Fibroblast of skin of abdomen (primary cell): ENCODE results near the gene ZMYND15. TPM values are rescaled to one million over a fixed set of nuclear protein-coding genes. Genes with fewer than 3 reads are reported as not detected.
"Not testable (repeated sequence)": the region's sequence is repeated elsewhere in the genome, so short reads cannot be mapped to it uniquely, and the experiment has no call there.

ENCODE experiments used
- DNase-seq: peaks from one replicate; pipeline ENCODE4 v3.0.0-alpha.2; 2013
- polyA plus RNA-seq, 2 experiments: library from polyadenylated mRNA; unstranded; fragments of 120-200 nt; gene quantifications; one replicate each; pipeline ENCODE4 v1.2.1, GENCODE V29; 2013; ENCODE audit not compliant: insufficient read length in 2 of 2

Gene ZMYND15
- polyA plus RNA-seq (2013, experiment 1 of 2; ENCODE audit: insufficient read length), result 0.05 TPM
- polyA plus RNA-seq (2013, experiment 2 of 2; ENCODE audit: insufficient read length), result not detected

DNA sequence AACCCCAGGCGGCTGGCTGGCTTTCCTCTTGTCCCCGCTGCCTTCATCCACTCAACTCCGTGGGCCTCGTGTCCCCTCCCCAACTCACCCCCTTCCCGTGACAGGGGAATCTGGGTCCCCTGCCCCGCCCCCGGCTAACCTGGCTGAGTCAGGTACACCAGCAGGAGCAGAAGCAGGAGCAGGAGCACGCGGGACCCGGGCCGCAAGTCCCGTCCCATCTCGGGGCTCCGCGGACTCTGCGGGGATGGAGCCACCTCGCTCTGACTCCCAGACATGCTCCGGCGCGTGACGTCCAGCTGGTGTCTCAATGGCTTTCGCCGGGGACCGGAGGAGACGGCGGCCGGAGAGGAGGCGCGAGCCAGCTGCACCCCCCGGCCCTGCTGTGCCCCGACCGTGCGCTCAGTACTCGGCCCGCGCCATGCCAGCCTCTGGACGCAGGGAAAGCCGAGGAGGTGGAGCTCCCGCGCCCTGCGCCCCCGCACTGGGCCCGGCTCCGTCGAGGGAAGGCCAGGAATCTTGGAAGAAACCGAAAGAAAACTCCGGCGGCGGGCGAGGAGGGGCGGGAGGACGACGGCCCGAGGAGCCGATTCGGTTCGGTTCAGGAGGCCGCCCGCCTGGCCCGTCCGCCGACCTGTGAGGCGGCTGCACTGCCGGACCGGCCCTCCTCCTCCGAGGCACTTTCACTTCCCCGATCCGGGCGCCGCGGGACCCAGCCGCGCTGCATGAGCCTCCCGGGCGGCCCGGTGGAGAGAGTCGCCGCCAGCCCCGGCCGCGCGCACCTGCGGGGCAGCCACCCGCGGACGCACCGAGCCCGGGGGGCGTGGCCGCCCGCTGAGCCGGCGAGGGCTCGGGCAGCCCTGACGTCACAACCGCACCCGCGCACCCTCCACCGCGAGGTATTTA, at the start of gene ZMYND15, which contains the start of gene CXCL16:
Gene ZMYND15 (plus strand): TSS at position 712 of the 903 bp plus-strand sequence. CDS start 716 bp downstream, outside the sequence.
Gene CXCL16 (minus strand): TSS at position 807 of the 903 bp plus-strand sequence. CDS start 589 bp downstream, at position 218.
- DNase-seq, result peak; percentile 8

- DNase-seq, result not testable (repeated sequence)
Observed at GRCh38 chr17:4689872-4690271, 49.8 kb upstream of the ZMYND15 start.

GRCh38 chr17:4690745-4691144, 48.9 kb upstream of the ZMYND15 start:
- no peak for DNase-seq

DNA sequence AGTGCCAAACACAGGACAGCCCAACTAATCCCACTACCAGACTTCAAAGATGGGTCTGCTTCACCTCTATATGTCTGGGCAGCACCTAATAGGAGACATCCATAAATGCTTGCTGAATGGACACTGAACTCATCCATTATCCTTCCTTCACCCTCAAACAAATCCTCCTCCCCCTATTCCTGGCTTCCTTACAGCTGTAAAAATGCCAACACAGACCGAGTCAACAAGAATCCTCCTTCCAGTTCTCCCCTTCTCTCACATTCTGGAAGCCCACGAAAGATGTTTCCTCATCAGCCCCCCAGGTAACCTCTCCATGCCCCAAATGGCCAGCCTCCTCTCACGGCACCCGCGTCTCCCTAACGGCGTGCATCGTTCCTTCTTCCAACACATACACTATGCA, 47.9 kb upstream of the ZMYND15 start:
- peak; percentile 20 for DNase-seq

DNA sequence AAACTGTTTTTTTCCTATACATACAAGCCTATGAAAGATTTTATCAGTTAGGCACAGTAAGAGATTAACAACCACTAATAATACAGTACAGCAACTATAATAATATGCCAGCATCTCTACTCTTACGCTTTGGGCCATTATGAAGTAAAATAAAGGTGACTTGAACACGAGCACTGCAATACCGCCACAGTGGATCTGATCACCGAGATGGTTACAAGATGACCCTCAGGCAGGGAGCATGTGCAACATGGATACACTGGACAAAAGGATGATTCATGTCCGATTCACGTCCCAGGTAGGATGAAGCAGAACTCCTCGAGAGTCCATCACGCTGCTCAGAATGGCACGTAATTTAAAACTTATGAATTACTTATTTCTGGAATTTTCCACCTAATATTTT, 46.2 kb upstream of the ZMYND15 start:
- DNase-seq, result no peak

DNA sequence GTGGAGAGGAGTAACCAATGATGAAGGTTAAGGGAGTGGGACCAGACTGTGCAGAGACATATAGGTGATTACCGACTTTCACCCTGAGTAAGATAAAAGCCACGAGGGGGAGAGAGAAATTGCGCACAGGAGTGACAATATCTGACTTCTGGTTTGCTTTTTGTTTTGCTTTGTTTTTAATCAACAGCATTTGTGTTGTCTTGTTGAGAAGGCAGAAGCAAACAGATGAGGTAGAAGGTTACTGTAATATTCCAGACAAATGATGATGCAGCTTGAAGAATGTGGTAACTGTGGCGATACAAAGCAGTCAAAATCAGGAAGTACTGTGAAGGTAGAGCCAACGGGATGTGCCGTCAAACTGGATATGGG, 43.2 kb upstream of the ZMYND15 start:
- DNase-seq, result no peak

- not testable (repeated sequence) for DNase-seq
Observed at GRCh38 chr17:4699401-4700056, 40.1 kb upstream of the ZMYND15 start.

DNA sequence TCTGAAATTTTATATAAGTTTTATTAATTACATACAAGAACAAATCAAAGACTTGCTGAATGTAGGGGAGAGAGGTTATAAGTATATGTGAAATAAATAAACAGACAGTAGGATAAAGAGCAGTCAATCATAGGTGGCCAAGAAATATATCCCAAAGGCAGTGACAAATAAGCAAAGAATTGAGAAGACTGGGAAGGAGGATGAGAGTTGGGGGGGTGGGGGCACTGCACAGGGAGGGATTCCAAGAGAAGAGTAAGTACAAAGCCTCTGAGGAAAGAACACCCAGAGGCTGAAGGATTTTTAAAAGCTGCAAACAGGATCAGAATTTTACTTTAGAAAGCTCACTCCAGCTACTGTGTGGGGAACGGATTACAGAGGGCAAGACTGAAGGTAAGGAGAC, 38.5 kb upstream of the ZMYND15 start:
- DNase-seq, result no peak

- no peak for DNase-seq
Observed at GRCh38 chr17:4703330-4703691, 36.3 kb upstream of the ZMYND15 start.

- not testable (repeated sequence) for DNase-seq
Observed at GRCh38 chr17:4704574-4704907, 35.1 kb upstream of the ZMYND15 start.

DNA sequence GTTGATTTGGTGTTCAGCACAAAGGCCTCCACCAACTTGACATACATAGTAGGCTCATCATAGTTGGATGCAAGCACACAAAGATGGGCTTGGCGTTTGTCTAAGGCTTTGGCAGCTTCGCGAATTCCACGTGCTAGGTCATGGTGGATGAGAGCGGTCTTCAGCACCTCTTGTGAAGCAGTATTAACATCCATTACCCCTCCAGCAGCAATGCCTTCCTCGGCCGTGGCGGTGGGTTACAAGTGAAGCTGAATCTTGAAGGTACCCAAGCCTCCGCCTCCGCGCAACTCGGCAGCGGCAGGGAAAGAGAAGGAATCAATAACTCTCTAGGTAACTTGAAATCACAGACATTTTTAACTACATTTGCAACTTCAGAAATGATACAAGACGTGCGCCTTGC, 34.6 kb upstream of the ZMYND15 start:
- no peak for DNase-seq

DNA sequence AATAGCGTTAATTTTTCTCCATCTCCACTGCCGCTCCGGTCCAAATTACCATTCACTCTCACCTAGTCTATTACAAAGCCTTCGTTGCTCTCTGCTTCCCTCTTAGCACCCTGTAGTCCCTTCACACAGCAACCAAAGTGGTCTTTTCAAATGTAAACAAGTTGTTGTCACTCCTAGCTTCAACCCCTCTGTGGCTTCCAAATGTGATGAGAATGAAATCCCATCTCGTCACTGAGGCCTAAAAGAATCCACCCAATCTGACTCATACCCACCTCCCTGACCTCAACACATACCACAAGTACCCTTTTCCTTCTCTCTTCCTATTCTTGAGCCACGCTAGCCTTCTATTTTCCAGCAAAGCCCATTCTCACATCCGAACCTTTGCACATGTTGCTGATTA, 33.5 kb upstream of the ZMYND15 start:
- DNase-seq, result peak; percentile 18

DNA sequence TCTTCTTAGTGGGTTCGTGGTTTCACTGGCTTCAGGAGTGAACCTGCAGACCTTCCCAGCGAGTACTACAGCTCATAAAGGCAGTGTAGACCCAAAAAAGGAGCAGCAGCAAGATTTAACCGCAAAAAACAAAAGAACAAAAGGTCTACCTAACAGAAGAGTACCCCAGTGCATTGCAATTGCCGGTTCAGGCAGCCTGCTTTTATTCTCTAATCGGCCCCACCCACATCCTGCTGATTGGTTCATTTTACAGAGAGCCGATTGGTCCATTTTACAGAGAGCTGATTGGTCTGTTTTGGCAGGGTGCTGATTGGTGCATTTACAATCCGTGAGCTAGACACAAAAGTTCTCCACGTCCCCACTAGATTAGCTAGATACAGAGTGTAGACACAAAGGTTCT, 31.2 kb upstream of the ZMYND15 start:
- DNase-seq, result no peak

- DNase-seq, result peak; percentile 99
Observed at GRCh38 chr17:4709794-4710692, 29.6 kb upstream of the ZMYND15 start, which contains the start of gene ARRB2. ARRB2 (plus strand) TSS chr17:4710632; CDS start chr17:4710722, 90 bp downstream.

DNA sequence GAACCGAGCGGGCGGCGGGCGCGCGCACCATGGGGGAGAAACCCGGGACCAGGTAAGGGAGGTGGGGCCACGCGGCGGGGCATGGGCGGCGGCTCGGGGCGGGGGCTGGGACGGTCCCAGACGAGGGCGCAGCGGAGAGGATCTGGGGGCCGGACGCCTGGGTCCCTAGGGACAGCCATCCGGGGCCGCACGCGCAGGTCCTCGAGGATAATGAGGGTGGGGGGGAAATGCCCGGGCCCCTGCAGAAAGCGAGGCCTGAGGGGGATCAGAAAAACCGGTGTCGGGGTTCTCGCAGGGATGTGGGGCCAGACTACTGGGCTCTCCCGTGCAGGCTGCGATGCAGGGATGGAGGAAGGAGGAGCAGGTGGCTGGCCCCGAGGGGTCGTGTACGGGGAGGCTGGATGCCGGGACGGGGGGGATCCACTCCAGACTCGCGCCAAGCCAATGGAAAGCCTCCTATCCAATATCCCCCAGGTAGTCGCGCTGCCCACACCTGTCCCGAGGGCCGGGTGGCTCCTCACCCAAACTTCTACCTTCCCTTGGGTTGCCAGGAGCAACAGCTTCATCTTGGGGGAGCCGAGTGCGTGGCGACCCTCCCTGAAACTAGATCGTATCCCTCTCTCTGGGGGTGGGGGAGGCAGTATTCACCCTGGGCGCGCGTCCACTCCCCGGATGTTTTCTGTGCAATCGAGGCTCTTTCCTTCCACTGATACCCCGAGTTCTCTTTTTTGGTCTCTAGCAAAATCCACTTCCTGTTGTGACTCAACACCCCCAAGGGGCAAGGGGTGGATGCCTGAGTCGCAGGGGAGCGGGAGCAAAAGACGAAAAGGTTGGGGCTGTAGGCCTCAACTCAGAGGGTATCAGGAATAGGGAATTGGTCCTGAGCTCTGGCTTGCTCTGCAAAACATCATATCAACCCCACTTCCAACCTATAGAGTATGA, 28.7 kb upstream of the ZMYND15 start:
- no peak for DNase-seq

- no peak for DNase-seq
Observed at GRCh38 chr17:4711661-4712181, 27.9 kb upstream of the ZMYND15 start.

- no peak for DNase-seq
Observed at GRCh38 chr17:4712526-4712925, 27.1 kb upstream of the ZMYND15 start.

- DNase-seq, result not testable (repeated sequence)
Observed at GRCh38 chr17:4714340-4715062, 25.1 kb upstream of the ZMYND15 start.

GRCh38 chr17:4715063-4715744, 24.4 kb upstream of the ZMYND15 start:
- DNase-seq, result no peak

GRCh38 chr17:4716081-4716480, 23.6 kb upstream of the ZMYND15 start:
- DNase-seq, result no peak
